ENCODE results near the gene SPSB2. TPM values are rescaled to one million over a fixed set of nuclear protein-coding genes. Genes with fewer than 3 reads are reported as not detected.
"Not testable (repeated sequence)": the region's sequence is repeated elsewhere in the genome, so short reads cannot be mapped to it uniquely, and the experiment has no call there.

SPSB2 gene
- polyA plus RNA-seq, 1 donor from 2014 or later, result 10.6 TPM

DNA sequence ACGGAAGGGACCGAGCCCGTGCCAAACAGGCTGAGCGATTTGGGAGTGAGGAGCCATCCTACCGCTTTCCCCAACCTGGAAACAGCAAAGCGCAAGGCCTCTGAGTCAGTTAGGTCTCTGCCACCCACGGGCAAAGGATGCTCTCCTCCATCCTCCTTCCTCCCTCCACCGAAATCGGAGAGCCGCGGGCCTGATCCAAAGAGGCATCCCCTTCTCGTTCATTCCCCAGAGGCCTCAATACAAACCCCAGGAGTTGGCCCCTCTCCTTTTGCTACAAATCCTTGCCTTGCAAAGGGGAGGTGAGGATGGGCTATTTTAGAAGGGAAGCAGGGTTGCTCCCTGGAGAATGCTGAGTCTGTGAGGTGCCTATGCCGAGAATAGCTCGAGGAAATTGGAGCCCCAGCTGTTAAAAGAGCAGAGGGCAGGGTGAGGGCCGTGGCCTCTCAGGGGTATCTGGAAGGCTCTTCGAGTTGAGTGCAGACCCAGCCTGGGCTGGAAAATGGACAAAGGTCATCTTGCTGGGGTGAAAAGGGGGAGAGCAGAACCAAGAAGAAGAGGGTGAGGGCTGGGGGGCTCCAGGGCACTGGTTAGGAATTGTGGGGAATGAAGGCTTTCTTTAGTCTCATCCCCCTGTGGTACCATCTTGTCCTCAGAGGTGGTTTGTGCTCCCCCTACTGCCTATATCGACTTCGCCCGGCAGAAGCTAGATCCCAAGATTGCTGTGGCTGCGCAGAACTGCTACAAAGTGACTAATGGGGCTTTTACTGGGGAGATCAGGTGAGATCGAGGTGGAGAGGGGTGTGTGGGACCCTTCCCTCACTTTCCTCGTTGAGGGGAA is 4.7 kb downstream of the SPSB2 start:
- Mint-ChIP-seq H3K4me3 (peak overlapping the region; percentile 91 to 98 (median 94)), H3K9me3 (no peaks in the 10 kb centered on the region), H3K27me3 (no peaks in the 10 kb centered on the region), H3K4me1 (peaks cover 23 to 33% (median 33%) of the 10 kb centered on the region in 3 donors), H3K27ac (peak overlapping the region; percentile 83 to 98 (median 84)), H3K36me3 (peaks cover 1% of the 10 kb centered on the region)

DNA sequence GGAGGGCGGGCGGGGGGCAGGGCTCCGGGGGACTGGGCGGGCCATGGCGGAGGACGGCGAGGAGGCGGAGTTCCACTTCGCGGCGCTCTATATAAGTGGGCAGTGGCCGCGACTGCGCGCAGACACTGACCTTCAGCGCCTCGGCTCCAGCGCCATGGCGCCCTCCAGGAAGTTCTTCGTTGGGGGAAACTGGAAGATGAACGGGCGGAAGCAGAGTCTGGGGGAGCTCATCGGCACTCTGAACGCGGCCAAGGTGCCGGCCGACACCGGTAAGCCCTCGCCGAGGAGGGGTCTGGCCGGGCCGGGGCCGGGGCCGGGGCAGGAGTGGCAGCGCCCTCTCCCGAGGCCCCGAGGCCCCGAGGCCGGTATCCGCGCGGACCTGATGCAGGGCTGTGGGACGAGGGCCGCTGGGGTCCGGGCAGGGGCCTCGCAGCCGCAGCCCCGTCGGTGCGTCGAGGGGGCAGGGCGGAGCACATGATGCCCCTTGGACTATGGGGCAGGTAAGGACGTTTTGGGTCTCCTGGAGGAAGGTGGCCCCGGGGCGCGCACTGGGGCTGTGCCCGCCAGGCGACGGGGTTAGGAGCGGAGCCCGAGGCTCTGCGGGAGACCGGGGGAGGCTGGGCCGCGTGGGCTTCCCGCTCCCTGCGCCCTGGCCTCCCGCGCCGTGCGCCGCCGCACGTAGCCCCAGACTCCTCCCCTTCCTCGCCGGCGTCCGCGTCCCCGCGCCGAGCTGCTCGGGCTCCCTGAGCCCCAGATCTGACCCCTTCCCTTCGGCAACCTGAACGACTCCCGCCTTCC is 5.5 kb downstream of the SPSB2 start, which contains the start of gene TPI1:
TPI1 (plus strand) TSS at position 119 of the 798 bp plus-strand sequence; CDS start at position 155, 36 bp downstream.
- H3K27ac Mint-ChIP-seq, result peak within 1 kb of the TSS; percentile 84 to 98 (median 90)
- H3K4me3 Mint-ChIP-seq, result peak within 1 kb of the TSS; percentile 93 to 98 (median 96)
- H3K27me3 Mint-ChIP-seq, result no peaks in the 10 kb centered on the region
- H3K4me1 Mint-ChIP-seq, result peaks cover 23 to 33% (median 33%) of the 10 kb centered on the region in 3 donors
- H3K9me3 Mint-ChIP-seq, result no peaks in the 10 kb centered on the region
- peaks cover 1% of the 10 kb centered on the region for H3K36me3 Mint-ChIP-seq

DNA sequence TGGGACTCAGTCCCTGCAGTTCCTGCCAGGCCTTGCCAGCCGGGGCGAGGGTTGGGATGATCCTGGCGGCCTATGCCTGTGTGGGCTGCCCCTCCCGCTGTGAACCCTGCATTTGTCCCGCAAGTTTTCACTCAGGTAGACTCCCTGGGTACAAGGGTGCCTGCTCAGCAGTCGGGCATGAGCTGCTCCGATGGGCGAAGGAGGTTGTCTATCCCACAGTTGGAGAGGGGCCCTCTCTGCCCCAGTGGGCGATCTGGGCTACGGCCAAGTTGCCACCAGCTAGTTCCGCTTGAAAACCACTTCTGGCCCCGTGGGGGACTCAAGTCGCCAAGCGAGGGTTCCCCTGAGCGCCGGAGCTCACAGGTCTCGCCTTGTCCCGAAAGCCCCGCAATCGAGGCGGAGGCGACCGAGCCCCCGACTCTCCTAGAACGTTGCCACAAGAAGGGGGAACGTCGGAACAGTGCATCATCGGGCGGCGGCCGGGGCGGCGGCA is 6.1 kb downstream of the SPSB2 start:
- Mint-ChIP-seq H3K36me3 (no peaks in the 10 kb centered on the region), H3K27ac (peak overlapping the region; percentile 8 to 79 (median 78)), H3K4me1 (peaks cover 18 to 29% (median 27%) of the 10 kb centered on the region in 3 donors), H3K9me3 (no peaks in the 10 kb centered on the region), H3K27me3 (no peaks in the 10 kb centered on the region), H3K4me3 (peak overlapping the region; percentile 93 to 98 (median 94))

DNA sequence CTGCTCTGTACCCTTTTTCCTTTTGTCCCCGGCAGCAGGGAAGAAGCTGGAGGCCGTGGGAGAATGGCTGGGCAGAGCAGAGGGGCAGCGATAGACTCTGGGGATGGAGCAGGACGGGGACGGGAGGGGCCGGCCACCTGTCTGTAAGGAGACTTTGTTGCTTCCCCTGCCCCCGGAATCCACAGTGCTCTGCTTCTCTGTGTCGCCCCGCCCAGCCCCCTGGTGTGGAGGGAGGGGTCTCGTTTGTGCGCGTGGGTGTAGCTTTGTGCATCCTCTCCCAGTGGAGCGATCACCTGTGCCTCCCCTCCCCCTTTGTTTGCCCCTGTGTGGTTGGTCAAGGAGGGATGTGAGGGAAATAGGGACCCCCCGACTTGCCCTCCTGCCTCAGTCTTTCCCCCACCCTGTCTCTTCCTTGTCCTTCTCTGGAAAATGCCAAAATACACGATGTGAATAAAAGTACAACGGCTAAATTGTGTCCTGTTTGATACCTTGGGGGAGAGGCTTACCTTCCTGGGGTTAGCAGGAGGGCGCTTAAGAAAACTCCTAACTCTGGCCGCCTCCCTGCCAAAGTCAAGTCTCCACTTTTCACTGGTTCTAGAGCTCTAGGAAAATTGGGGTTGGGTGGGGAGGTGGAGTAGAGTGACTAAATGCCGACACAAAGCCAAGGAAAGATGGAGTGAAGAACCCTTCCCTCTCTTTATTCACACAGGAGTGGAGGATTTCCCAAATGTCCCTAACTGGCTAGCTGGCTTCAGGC is 6.8 kb downstream of the SPSB2 start:
- Mint-ChIP-seq H3K4me3 (peak overlapping the region; percentile 93 to 98 (median 94)), H3K4me1 (peaks cover 14 to 24% (median 24%) of the 10 kb centered on the region in 3 donors), H3K9me3 (no peaks in the 10 kb centered on the region), H3K36me3 (no peaks in the 10 kb centered on the region), H3K27ac (peak overlapping the region in 2 of 3 donors; percentile 8 to 79), H3K27me3 (no peaks in the 10 kb centered on the region)

DNA sequence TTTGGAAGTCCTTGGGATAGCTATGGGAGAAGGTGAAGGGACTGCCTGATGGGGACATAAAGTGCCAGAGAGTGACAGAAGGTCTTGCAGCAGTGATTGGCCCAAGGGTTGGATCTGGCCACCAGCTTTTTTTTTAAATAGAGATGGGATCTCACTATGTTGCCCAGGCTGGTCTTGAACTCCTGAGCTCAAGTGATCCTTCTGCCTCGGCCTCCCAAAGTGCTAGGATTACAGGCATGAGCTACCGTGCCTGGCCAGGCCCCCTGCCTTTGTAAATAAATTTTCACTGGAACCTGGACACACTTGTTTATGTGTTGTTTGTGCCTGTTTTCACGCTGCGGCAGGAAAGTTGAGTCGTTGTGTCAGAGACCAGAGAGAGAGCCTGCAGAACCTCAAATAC is 7.8 kb downstream of the SPSB2 start:
- peaks cover 14 to 17% (median 15%) of the 10 kb centered on the region in 3 donors for H3K4me1 Mint-ChIP-seq
- H3K27me3 Mint-ChIP-seq, H3K36me3 Mint-ChIP-seq, H3K9me3 Mint-ChIP-seq: not testable (repeated sequence)
- peak overlapping the region in 3 of 4 donors; percentile 12 to 77 (median 64) for H3K4me3 Mint-ChIP-seq
- H3K27ac Mint-ChIP-seq, result peak overlapping the region in 2 of 3 donors; percentile 26 to 39

DNA sequence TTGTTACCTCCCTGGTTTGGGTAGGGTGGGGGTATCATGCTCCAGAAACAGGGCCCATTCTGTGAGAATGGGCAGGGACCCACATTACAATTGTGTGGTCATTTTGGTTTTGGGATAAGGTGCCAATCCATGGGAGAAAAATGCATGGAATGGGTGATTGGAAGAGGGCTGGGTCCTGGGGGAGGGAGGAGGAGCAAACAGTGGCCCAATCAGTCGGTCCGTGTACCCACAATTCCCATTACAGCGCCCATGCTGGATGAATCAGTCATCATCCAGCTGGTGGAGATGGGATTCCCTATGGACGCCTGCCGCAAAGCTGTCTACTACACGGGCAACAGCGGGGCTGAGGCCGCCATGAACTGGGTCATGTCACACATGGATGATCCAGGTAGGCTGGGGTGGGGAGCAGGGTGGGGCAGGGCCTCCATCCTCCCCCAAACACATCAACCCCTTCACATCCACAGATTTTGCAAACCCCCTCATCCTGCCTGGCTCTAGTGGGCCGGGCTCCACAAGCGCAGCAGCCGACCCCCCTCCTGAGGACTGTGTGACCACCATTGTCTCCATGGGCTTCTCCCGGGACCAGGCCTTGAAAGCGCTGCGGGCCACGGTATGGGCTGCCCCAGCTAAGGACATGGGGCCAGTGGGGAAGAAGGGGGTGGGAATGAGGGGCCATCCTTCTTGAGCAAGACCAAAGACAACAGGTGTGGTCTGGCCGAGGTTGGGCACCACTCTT is 9.3 kb downstream of the SPSB2 start:
- H3K27me3 Mint-ChIP-seq, result no peaks in the 10 kb centered on the region
- H3K36me3 Mint-ChIP-seq, result peaks cover 2% of the 10 kb centered on the region
- H3K9me3 Mint-ChIP-seq, result no peaks in the 10 kb centered on the region
- H3K4me1 Mint-ChIP-seq, result peaks cover 4 to 8% (median 5%) of the 10 kb centered on the region in 3 donors
- H3K27ac Mint-ChIP-seq, result no peak overlapping the region
- H3K4me3 Mint-ChIP-seq, result peak overlapping the region in 3 of 4 donors; percentile 17 to 52 (median 41)

DNA sequence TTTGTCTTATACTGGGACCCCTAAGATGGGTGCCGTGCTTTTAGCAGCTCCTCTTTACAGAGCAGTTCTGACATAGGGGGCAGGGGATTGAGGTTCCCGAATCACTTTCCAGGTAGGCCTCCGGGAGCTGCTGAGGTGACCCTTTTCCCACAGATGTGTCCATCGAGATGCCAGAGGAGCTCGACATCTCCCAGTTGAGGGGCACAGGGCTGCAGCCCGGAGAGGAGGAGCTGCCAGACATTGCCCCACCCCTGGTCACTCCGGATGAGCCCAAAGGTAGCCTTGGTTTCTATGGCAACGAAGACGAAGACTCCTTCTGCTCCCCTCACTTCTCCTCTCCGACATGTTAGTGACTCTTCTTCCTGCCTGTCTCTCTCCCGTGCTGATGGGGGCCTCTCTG is 10.1 kb downstream of the SPSB2 start:
- peaks cover 0 to 3% (median 0%) of the 10 kb centered on the region in 3 donors for H3K4me1 Mint-ChIP-seq
- peak overlapping the region in 1 of 4 donors; percentile 43 for H3K4me3 Mint-ChIP-seq
- no peaks in the 10 kb centered on the region for H3K9me3 Mint-ChIP-seq
- H3K27ac Mint-ChIP-seq, result no peak overlapping the region
- no peaks in the 10 kb centered on the region for H3K27me3 Mint-ChIP-seq
- peaks cover 2% of the 10 kb centered on the region for H3K36me3 Mint-ChIP-seq

DNA sequence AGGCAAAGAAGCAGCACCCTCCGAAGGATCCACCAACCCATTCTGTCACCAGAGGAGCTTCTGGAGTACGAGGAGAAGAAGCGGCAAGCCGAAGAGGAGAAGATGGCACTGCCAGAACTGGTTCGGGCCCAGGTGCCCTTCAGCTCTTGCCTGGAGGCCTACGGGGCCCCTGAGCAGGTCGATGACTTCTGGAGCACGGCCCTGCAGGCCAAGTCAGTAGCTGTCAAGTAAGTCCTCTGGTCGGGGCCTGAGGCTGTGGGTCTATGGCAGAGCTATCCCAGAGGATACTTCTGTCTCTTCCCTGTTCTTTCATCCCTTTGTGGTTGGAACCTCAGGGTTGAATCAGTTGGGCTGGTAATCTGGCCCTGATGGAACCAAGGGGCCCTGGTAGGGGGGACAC is 11.7 kb downstream of the SPSB2 start:
- Mint-ChIP-seq H3K27ac (no peak overlapping the region), H3K36me3 (peaks cover 10% of the 10 kb centered on the region), H3K4me1 (peaks cover under 1 to 5% (median 2%) of the 10 kb centered on the region in 3 donors), H3K9me3 (no peaks in the 10 kb centered on the region), H3K4me3 (peak overlapping the region in 1 of 4 donors; percentile 74), H3K27me3 (no peaks in the 10 kb centered on the region)

DNA sequence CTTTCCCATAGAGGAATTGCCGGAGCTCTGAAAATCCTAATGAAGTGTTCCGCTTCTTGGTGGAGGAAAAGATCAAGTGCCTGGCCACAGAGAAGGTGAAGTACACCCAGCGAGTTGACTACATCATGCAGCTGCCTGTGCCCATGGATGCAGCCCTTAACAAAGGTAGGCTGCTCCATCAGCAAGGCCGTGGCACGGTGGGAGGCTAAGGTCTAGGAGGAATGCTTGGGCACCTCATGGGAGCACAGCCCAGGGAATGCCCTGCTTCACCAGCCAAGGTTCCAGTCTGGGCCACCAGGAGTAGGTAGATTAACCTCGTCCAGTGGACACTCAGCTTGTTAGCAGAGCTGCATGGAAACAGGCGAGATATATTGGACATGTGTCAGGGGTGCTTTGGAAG is 12.2 kb downstream of the SPSB2 start:
- Mint-ChIP-seq H3K27me3 (no peaks in the 10 kb centered on the region), H3K36me3 (peaks cover 10% of the 10 kb centered on the region), H3K4me1 (peaks cover 0 to 5% (median 2%) of the 10 kb centered on the region in 3 donors), H3K9me3 (no peaks in the 10 kb centered on the region), H3K4me3 (peak overlapping the region in 1 of 4 donors; percentile 74), H3K27ac (no peak overlapping the region)

DNA sequence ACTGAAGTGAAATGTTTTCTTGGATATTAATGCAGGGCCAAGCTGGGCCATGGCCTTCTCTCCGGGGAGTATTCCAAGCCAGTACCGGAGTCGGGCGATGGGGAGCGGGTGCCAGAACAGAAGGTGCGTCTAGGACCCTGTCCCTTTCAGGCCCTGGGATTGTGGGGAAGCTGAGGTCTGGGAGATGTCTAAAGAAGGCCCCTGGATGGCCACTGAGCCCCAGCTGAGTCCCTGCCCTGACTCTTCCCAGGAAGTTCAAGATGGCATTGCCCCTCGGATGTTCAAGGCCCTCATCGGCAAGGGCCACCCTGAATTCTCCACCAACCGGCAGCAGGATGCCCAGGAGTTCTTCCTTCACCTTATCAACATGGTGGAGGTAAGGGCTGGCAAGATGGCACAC is 13.0 kb downstream of the SPSB2 start:
- H3K4me1 Mint-ChIP-seq, result peaks cover 0 to 5% (median 2%) of the 10 kb centered on the region in 3 donors
- no peaks in the 10 kb centered on the region for H3K27me3 Mint-ChIP-seq
- H3K36me3 Mint-ChIP-seq, result peaks cover 13% of the 10 kb centered on the region
- peak overlapping the region in 1 of 4 donors; percentile 14 for H3K4me3 Mint-ChIP-seq
- H3K27ac Mint-ChIP-seq, result no peak overlapping the region
- H3K9me3 Mint-ChIP-seq, result no peaks in the 10 kb centered on the region

DNA sequence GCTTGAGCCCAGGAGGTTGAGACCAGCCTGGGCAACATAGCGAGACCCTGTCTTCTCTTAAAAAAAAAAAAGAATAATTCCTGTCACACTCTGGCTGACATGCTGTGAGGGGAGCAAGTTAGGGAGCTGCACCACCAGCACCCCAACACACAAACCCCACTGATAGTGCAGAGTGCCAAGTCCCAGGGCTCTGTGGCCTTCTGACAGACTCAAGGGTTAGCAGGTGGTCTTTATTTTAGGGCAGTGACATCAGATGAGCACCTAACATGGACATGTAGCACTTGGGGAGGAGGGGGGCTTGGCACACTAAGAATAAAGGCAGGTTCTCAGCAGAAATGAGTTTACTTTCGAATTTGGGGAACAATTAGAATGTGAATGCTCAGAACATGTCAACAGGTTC is 14.3 kb downstream of the SPSB2 start:
- H3K36me3 Mint-ChIP-seq, result peaks cover 13% of the 10 kb centered on the region
- no peak overlapping the region for H3K27ac Mint-ChIP-seq
- H3K4me3 Mint-ChIP-seq, result no peak overlapping the region
- peaks cover 2 to 6% (median 2%) of the 10 kb centered on the region in 3 donors for H3K4me1 Mint-ChIP-seq
- no peaks in the 10 kb centered on the region for H3K27me3 Mint-ChIP-seq
- no peaks in the 10 kb centered on the region for H3K9me3 Mint-ChIP-seq

DNA sequence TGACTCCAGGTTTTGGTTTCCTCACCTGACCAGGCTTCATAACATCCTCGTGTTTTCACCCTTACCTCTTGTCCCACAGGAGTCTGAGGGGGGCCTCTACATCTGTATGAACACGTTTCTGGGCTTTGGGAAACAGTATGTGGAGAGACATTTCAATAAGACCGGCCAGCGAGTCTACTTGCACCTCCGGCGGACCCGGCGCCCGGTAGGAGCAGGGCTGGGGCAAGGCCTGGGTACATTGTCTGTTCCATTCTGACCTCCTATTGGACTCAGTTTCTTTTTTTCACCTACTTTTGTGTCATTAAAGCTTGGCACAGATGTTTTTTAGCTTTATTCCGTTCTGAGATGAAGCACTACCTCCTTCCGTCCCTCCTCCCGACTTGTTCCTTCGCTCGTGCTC is 17.8 kb downstream of the SPSB2 start:
- peaks cover 8 to 14% (median 14%) of the 10 kb centered on the region in 3 donors for H3K4me1 Mint-ChIP-seq
- no peak overlapping the region for H3K4me3 Mint-ChIP-seq
- no peaks in the 10 kb centered on the region for H3K9me3 Mint-ChIP-seq
- H3K27me3 Mint-ChIP-seq, result no peaks in the 10 kb centered on the region
- H3K27ac Mint-ChIP-seq, result no peak overlapping the region
- H3K36me3 Mint-ChIP-seq, result peaks cover 13% of the 10 kb centered on the region

DNA sequence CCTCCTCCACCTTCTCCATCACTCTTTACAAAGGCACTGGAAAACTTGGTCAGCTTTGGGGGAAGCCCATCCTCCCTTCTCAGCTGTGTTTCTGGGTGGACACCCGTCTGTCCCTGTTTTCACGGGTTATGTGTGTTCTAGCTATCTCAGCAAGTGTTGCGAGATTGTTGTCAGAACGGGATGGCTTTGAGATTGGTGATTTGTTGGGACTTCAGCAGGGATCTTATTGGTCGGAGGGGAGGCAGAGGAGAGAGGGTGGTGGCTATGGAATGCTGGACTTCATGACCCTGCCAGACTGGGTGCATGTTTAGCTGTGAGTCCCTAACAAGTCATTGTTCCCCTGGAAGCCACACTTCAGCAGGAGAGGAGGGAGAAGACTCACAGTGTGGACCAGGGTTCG is 19.1 kb downstream of the SPSB2 start:
- Mint-ChIP-seq H3K36me3 (peaks cover 10% of the 10 kb centered on the region), H3K4me3 (peak overlapping the region in 1 of 4 donors; percentile 87), H3K27me3 (no peaks in the 10 kb centered on the region), H3K27ac (peak overlapping the region in 1 of 3 donors; percentile 34), H3K9me3 (no peaks in the 10 kb centered on the region), H3K4me1 (peaks cover 10 to 21% (median 14%) of the 10 kb centered on the region in 3 donors)

DNA sequence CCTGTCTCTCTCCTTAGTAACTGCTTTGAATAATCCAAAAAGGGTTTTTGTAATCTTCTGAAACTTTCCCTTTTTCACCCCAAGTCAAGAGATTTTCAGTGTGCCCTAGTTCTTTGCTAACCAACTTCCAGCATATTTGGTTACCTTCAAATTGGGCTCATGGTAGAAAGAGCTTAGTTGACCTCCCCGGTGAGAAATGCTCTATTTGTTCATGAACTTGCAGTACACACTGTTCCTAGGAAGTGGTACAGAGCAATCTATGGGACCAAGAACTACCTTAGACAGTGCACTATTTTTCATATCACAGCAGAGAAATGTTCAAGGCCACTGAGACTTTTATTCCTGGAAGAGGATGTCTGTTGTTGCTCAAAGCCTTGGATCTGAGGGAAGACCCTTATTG is 19.5 kb downstream of the SPSB2 start:
- Mint-ChIP-seq H3K27me3 (no peaks in the 10 kb centered on the region), H3K4me1 (peaks cover 10 to 21% (median 14%) of the 10 kb centered on the region in 3 donors), H3K4me3 (peak overlapping the region in 3 of 4 donors; percentile 34 to 95 (median 87)), H3K9me3 (no peaks in the 10 kb centered on the region), H3K36me3 (peaks cover 10% of the 10 kb centered on the region), H3K27ac (peak overlapping the region in 2 of 3 donors; percentile 13 to 34)

Data from IgD-negative memory B cell (primary cell).